ENCODE measurements around the gene GGA1.

- TF ChIP-seq EZH2phosphoT487 (IDR thresholded peaks at IDR 0.05; ENCODE audit: low read length) (no peak), CTCF (IDR thresholded peaks at IDR 0.05; ENCODE audit: low read length) (no peak), EZH2 (optimal IDR thresholded peaks at IDR 0.05; ENCODE audit: low read depth, low read length) (no peak)
Observed at GRCh38 chr22:37628830-37629229, 20.2 kb downstream of the GGA1 start.
